HG03280 (cell line): Measurements from ENCODE around the gene MIER1.
A peak's percentile ranks its signal among the peaks of the same experiment; 100 is the strongest.
"Not testable (repeated sequence)": the region's sequence is repeated elsewhere in the genome, so short reads cannot be mapped to it uniquely, and the experiment has no call there.

Experiments
- ATAC-seq: cut with Tn5 transposase; IDR thresholded peaks from one replicate; pipeline ENCODE4 v1.9.1; 2021; ENCODE audit warnings: mild to moderate bottlenecking, moderate library complexity; ENCODE audit not compliant: unreplicated experiment

The MIER1 gene

DNA sequence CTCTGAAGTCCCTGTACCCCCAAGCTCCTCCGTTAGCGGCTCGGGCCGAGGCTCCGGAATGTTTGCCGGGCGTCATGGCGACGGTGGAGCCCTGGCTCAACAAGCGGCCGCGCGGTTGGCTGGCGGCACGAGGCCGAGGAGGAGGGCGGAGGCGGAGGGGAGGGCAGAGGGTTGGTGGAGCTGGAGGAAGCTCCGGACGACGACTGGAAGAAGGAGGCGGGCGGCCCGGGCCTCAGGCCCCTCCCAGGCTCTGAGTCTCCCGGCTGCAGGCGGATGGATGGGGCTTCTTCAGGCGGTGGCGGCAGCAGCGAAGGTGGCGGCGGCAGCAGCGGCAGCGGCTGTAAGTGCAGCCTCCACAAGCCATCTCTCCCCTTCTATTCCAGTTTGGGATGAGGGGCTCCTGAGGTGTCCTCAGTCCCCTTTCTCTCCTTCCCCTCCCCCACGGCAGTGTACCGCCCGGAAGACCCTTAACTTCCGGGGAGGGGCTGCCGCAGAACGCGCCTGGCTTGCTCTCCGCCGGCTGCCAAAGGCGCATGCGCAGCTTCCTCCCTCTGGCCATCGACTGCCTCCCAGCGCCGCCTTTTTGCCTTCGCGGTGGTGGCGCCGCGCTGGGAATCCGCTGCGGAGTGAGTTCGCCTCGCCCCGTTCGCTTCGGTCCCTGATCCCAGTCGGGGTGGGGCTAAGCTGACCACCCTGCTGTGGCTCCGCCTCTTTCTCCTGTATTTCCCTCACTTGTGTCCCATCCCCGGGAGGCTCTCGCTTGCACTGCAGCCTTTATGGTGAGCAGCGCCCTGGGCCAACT, at the start of gene MIER1, which contains the start of gene DNAI4:
TSS of gene MIER1 (plus strand) at position 235 of the 802 bp plus-strand sequence. CDS start at position 274, 39 bp downstream.
TSS of gene DNAI4 (minus strand) at position 101 of the 802 bp plus-strand sequence. CDS start at position 76, 25 bp downstream.
- peak; percentile 92 for ATAC-seq

DNA sequence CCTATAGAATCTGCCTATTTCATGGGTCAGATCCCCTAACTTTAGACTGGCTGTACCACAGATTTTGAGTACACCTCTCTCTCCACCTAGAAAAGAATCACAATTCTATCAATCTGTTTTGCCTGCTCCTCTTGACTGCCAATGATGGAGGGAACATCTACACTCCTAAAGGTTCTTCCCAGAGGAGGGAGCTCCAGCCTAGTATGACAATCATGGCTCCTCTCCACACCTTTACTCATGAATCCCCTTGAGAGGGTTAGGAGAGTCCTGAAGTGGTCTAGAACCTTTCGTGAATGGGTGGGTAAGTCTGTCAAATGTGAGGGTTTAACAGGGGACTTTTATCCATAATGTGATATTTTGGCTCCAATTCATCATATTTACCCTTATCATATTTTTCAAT, 48.1 kb upstream of the MIER1 start:
- ATAC-seq, result no peak

DNA sequence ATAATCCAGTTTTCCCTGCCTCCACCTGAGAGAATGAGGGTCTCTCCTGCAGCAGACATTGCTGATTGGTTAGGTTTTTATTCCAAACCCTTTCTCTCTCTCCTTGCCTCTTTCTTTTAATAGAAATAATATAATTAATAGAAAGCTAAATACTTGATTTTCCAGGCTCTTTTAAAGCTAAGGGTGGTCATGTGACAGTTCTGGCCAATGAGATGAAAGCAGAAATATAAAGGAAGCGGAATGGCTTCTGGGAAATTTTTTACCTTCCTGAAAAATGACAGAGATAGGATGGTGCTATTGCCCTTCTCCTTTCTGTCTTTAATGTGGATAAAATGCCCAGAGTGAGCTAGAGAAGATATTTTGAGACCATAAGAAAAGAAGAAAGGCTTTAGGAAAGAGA, 35.8 kb upstream of the MIER1 start:
- ATAC-seq, result no peak

DNA sequence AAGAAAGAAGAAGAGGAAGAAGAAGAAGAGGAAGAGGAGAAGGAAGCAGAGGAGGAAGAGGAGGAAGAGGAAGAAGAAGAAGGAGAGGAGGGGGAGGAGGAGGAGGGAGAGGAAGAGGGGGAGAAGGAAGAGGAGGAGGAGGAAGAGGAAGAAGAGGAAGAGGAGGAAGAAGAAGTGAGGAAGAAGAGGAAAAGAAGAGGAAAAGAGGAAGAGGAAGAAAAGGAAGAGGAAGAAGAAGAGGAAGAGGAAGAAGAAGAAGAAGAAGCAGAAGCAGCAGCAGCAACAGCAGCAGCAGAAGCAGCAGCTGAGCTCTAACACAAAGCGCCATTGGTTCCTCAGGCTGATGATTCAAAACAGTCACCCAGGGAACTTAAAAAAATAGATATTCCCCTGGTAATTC, 34.2 kb upstream of the MIER1 start:
- ATAC-seq, result no peak

DNA sequence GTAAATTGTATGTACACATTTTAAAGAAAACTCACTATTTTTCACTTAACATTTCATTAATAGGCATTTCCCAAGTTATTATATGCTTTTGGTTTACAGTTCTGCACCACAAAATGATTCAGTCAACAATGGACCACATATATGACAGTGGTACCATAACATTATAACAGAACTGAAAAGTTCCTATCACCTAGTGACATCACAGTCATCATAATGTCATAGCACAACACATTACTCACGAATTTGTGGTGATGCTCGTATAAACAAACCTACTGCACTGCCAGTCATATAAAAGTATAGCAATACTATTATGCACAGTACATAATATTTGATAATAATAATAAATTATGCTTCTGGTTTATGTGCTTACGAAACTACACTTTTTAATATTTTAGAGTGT, 31.1 kb upstream of the MIER1 start:
- no peak for ATAC-seq

DNA sequence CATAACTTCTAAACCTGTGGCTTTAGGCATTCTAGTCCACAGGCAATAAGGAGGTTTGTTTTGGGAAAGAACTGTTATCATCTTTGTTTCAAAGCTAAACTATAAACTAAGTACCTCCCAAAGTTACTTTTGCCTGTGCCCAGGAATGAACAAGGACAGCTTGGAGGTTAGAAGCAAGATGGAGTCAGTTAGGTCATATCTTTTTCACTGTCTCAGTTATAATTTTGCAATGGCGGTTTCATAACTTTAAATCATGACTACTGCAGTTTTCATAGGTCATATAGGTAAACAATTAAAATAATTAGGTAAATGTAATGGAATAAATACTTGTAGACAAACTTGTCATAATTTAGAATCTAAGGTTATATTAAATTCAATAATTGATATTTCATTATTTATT, 9.6 kb upstream of the MIER1 start:
- not testable (repeated sequence) for ATAC-seq

DNA sequence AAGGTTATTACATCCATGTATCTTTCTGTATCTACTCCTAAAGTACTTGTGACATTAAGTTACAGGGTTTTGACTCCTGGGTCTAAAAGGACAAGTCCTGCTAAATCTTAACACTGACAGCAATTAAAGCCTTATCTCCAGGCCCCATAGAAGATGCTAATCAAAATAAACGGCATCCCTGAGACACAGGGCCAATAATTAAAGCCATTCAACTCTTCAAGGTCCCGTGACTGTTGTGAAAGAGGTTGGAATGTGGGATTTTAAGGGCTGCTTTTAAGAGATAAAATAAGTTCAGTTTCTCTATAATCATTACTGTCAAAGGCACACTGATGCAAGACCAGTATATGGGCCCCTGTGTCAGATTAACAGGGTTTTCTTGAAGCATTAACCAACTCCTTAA, 8.5 kb upstream of the MIER1 start:
- ATAC-seq, result no peak

DNA sequence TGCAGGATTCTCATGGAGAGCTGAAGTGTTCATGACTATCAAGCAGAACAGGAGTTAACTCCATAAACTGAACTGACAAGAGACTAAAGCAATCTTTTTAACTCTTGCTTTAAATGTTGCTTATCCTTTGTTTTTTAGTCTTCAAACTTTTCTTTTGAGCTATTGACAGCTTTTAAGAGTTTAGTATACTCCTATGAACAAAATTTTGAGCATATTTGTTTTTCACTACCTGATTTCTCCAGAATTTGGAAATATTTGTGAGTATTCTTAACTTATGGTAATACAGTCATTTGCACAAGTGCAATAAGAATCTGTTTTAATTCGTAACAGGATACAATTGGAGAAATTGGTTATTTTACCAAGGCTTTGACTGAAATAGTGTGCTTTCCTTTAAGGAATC, 7.3 kb upstream of the MIER1 start:
- no peak for ATAC-seq

DNA sequence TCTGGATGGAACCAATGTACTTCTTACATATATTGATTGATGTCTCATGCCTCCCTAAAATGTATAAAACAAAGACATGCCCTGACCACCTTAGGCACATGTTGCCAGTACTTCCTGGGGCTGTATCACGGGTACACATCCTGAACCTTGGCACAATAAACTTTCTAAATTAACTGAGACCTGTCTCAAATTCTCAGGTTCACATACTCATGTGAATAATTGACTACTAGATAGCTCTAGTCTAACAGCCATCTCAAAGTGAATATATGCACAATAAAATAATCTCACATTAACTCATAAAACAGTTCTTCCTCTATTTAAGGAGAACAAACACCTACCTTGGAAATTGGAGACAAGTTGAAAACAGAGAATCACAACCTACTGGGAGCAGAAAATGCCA, 5.7 kb upstream of the MIER1 start:
- no peak for ATAC-seq

DNA sequence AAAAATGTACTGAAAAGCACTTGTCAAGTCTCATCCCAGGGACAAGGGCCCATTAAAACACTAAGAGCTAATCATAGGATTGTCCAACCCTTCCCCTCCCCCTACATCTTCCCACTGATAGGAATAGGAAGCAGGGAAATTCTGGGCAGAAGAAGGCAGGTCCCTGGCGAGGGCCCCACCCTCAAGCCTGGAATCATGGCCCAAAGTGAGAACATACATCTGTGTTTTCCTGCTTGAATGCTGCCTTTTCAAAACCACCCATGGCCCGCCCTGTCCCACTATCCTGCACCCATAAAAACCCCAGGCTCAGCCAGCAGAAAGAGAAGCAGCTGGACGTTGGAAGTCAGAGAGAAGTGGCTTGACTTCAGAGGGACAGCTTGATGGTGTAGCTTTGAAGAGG, 5.0 kb upstream of the MIER1 start:
- ATAC-seq, result no peak

DNA sequence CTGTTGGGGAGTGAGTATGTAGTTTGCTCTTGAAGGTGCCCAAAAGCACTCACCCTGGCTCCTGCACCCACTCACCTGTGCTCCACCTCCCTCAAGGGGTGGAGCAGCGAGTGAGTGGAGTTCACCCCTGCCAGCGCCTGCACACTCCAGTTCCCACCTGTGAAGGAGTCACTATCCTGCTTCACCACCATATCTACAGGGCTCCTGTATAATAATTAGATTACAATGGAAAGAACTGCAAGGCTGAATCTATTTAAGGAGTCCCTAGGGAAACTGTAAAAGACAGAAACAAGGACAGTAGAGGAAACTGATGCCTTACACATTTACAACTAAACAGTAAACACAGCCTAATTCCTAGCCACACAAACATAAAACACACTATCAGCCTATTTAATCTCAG, 4.2 kb upstream of the MIER1 start:
- no peak for ATAC-seq

DNA sequence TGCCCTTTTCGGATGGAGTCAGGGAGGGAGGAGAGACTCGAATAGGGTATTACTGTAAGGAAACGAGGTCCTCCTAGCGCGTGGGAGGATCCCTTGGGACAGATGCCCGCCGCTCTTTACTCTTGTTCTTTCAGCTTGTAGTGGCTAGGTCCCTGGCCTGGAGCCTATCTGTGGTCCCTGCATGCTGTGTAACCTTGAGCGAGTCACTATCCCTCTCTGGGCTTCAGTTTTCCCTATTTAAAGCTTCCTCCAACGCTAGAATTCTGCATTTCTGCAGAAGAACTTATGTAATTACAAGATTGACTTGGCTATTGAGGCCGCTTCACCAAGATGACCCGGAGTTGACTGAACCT, 744 bp downstream of the MIER1 start:
- peak; percentile 0 for ATAC-seq

DNA sequence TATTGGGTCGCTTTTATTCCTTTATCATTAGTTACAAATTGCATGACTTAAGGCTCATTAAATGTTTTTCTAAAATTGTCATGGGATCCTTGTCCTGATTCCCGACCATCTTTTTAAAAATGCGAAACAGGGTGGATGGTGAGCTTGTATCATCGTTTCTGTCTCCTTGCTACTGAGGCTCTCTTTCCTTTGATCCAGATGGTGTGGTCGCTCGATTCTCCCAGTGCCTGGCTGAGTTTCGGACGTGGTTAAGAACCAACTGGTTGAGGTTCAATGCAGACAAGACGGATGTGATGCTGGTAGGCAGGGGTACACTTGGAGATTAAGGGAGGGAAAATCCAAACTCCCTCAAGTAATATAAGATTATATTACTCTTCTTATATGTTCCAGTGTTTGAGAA, 1.2 kb downstream of the MIER1 start:
- ATAC-seq, result no peak

DNA sequence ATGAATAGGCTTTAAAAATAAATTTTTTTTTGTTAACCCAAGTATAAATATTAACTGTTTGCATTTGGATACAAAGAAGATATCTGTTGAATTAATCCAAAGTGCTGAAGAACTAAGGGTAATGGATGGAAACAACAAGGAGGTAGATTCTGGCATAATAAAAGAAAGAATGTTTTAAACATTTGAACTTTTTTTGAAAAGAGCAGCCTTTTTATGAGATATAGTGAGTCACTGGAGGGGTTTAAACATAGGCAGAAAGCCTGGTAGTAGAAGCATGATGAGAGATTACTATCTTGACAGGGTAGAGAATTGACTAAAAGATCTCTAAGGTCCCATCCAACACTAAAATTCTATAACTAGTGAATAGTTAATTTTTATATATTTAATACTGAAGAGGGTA, 2.7 kb downstream of the MIER1 start:
- ATAC-seq, result no peak

DNA sequence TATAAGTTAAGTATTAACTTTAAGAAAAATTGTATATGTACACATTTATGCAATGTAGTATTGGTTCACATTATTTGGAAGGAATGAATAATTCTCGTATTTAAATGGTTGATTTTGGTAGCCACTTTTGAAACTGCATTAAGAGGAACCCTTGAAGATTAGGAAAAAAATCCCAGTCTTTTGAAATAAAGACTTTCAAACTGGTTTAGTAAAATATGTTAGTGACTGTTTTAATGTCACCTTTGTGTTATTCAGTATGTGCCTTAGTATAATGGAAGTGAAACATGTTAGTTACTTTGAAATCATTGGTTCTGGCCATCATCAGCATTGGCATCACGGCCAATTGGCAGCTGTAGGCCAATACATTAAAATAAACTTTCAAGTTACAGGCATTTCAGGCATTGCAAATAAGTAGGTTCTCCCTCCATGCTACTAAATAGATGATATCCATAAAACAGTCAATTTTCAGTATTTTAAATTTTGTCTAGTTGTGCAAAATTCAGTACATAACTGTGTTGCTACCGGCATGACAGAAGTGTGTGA, 4.4 kb downstream of the MIER1 start:
- no peak for ATAC-seq

DNA sequence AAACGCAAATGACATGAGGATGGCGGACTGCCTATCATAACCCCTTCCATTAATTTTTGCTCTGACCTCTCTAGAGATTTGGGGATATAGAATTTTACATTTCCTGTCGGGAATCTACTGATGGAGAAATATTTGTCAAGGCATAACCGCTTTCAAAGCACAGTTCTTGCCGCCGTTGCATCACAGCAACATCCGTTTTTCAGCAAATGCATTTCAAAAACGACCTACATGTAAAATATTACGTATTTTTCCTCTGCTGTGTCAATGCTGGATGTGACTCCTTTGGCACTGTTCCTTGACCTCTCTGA, 4.9 kb downstream of the MIER1 start:
- ATAC-seq, result no peak

DNA sequence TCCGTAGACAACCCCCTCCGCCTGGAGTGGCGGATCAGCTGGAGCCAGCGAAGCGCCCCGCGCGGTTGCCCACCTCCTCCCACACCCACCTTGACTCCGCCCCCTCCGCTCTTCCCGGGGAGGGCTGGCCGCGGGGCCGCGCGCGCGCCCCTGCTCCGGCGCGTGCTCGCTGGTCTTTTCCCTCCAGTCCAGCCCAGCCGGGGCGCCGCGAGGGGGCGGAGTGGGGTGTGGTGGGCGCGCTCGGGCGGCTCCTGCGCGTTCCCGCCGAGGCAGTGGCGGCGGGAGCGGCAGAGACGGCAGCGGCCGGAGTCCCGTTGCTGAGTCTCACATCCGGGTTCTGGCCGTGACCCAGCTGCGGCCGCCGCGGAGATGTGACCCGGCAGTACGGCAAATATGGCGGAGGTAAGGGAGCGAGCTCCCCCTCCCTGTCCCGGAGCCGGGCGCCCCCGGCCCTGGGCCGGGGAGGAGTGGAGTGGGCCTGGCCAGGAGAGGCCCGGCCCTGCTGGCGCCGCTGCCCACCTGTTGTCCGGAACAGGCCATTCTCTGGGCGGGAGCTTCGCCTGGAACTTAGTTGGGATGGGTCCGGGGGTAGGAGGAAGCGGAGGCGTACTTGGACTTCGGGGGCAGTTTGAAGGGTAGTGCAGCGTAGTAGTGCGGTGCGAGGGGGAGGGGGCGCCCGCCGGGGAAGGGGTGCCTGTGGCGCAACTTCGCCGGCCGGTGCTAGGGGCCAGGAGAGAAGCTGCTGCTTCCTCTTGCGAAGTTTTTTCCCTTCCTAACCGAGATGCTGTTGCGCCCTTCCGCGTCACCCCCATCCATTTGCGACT, 5.4 kb downstream of the MIER1 start:
- peak; percentile 76 for ATAC-seq

DNA sequence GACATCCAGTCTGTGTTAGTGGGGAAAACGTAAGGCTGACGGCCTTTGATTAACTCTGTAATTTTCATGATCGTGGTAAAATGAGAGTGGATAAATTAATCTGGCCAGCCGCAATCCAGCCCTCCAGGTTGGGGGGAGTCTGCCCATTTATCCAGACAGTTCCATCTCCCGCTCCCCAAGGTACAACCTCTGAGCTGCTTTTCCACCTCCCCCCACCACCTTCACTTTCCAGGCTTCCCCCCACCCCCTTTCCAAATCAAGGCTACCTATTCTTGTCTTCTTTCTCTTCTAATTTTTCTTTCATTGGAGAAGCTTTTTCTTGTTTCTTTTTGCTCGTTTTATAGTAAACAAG, 6.0 kb downstream of the MIER1 start:
- ATAC-seq, result no peak

DNA sequence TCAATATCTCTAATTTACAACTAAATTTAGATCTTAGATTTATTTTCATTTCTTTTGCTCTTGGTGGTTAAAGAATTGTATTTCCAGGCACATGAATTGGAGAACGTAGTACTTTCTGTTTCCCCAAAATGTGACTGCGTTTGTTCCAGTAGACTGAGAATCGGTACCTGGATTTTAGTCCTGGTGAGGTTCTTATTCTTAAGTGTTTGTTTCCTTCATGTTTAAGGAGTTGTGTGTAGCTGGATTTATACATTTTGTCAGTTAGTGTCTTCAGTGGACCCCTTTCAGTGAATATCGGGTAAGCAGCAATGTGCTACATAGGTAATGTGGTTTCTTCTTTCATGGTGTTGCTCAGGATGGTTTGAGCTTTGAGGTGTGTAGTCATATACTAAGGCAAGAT, 6.8 kb downstream of the MIER1 start:
- ATAC-seq, result no peak

DNA sequence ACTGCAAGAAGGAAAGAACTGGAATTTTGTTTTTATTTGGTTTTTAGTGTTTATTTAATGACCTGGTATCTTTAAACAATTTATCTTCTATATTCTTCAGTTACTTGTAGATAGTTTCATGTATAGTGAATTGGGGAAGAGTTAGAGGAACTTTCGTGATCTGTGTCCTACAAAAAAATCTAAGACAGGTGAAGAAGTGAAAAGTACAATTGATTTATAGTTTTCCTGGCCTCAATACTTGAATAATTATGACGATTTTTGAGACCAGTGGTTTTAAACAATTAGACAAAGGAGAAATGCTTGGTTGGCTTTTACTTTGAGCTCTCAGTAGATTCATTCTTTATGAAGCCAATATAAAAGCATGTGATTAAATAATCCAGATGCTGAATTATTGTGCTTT, 7.5 kb downstream of the MIER1 start:
- ATAC-seq, result no peak

DNA sequence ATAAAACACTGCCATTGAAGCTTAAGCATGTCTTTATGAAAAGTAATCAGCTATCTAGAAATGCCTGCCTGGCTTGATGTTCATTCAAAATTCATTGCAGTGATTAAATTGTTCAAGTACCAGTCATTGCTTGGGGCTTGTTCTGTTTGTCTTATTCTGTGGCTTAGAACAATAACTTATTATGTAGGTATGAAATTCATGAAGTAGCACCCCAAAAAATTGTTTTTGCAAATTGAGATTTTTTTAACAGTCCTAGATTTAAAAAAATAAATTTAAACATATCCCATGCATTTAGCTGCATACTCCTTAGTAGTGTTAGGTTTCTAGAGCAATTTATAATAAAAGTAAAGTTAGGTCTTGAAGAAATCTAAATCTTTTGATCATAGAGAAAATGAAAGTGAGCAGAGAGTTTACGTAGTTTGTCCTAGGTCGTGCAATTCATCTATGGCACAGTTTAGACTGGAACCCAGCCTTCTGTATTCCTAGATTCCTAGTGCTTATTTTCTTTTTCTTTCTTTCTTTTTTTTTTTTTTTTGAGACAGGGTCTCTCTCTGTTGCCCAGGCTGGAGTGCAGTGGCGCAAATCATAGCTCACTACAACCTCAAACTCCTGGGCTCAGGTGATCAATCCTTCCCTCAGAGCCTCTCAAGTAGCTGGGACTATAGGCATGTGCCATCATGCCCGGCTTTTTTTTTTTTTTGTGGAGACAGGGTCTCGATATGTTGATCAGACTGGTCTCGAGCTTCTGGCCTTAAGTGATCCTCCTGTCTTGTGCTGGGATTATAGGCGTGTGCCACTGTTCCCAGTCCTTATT, 9.3 kb downstream of the MIER1 start:
- ATAC-seq, result no peak
